ENCODE measurements around the gene CLCN1. TPM values are rescaled to one million over a fixed set of nuclear protein-coding genes. Genes with fewer than 3 reads are reported as not detected.

The CLCN1 gene
- total RNA-seq, 1 donor from 2014 or later: 0.68 TPM

DNA sequence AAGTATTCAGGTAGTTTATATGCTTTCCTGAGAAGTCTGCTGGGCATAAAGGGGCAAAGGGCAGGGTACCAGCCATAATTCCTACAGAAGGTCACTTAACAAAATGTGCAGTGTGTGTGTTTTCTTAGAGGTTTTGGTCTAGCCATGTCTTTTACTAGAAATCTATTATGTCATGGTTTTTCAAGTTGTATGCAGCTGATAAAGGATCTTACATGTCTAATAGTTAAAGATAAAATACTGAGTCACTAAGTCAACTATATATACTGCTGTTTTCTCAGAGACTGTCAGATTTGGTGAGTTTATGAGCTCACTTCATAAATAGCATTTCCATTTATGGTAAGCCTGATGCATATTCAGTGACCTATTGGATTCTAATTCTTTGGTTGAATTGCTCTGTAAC, 20.0 kb upstream of the CLCN1 start:
- no peak for ATAC-seq

GRCh38 chr7:143296686-143297085, 19.2 kb upstream of the CLCN1 start:
- no peak for ATAC-seq

- no peak for ATAC-seq
Observed at GRCh38 chr7:143299346-143299745, 16.6 kb upstream of the CLCN1 start.

GRCh38 chr7:143299840-143300239, 16.1 kb upstream of the CLCN1 start:
- ATAC-seq: peak; percentile 75

DNA sequence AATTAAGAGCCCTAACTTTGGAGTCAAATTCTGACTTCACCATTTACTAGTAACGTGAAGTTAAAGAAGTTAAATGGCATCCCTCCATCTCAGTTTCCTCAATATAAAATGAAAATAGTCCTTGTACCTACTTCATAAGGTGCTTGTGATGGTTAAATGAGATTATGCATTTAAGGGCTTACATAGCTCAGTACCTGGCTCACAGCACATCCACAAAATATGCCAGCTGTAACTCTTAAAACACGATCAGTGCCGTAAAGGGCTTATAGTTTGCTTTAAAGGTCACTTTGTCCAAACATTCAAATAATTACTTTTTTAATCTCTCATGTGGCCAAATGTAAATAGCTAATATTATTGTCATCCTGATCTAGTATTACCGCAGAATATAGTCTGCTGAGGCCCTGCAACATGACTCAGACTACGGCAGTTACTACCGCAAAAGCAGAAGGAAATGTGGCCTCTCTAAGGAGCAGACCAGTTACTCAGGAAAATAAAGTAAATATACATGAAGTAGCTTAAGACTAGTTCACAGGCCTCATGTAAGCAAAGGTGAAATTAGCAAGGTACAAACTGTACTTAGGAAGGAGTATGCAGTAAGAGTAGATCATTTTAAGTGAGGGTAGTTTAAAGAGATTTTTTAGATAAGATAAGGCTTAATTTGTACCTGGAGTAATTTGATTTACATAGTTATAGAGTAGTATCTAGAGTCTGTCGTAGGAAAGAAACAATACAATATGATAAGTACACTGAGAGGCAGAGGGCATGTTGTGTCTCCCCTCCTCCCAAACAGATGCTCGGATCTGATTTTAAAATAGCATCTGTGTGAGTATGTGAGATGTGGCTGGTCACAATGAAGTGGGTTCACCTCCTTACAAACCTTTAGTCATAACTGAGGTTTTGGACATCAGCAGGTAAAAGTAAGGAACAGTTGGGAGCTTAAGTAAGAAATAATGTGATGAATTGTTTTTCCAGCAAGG, 14.7 kb upstream of the CLCN1 start:
- no peak for ATAC-seq

DNA sequence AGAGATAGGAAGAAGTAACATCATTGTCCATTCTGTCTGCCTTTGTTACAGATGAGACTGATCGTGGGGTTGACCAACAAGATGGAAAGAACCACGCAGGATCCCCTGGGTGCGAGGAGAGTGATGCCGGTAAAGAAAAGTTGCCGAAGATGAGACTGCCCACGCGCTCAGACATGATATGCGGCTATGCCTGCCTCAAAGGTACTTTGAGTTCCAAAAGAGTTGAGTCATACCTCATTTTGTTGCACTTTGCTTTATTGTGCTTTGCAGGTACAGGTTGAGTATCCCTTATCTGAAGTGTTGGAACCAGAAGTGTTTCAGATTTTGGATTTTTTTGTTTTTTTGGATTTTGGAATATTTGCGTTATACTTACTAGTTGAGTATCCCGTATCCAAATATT, 12.2 kb upstream of the CLCN1 start:
- peak; percentile 24 for ATAC-seq

- ATAC-seq: no peak
Observed at GRCh38 chr7:143304938-143305337, 11.0 kb upstream of the CLCN1 start.

- ATAC-seq: peak; percentile 77
Observed at GRCh38 chr7:143305423-143306070, 10.4 kb upstream of the CLCN1 start.

DNA sequence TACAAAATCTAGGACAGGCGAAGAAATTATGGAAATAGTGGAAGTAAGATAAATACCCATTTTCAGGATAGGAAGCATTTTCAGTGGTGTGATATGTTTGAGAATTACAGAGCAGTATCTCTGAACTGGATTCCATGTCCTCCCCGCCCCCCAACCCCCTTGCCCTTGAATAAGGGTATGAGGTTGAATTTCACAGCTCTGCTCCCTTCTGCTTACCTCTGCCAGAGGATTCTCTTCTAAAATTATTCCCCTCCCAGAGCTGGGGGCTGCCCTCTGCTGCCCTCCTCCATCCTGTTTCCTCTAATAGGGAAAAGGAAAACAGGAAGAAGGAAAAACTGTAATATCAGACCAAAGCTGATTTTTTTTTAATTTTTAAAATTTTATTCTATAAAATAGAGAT, 7.3 kb upstream of the CLCN1 start:
- ATAC-seq: no peak

GRCh38 chr7:143314127-143314526, 1.8 kb upstream of the CLCN1 start:
- ATAC-seq: no peak

DNA sequence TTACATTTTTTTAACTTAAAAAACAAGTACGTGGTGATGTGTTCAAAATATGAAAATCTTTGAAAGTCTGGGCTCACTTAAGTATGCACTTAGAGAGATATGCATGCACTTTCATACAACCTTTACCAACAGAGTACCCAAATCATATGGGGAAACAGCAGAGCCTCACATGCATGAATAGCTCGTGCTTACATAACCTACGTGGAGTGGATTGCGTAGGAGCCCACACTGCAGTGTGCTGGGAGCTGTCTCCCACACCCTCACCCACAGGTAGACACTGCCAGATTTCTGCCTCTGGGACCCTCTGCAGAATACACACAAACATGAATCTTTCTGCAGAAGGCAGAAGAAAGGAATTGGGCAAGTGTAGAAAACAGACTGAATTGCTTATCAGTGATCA, 581 bp downstream of the CLCN1 start:
- no peak for ATAC-seq

GRCh38 chr7:143318661-143319060, 2.8 kb downstream of the CLCN1 start:
- peak; percentile 93 for ATAC-seq

DNA sequence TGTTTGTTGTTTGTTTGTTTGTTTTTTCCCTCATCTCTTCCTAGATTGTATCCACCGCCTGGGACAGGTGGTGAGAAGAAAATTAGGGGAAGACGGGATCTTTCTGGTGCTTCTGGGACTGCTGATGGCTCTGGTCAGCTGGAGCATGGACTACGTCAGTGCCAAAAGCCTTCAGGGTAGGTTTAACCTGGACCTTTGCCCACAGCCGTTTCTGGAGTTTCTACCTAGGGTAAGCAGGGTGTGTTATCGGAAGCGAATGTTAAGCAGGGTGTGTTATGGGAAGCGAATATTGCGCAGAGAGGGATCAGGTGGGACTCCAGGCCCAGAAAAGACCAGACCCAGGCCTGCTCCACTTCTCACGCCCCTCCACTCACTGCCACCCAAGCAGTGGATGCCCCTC, 4.7 kb downstream of the CLCN1 start:
- no peak for ATAC-seq

DNA sequence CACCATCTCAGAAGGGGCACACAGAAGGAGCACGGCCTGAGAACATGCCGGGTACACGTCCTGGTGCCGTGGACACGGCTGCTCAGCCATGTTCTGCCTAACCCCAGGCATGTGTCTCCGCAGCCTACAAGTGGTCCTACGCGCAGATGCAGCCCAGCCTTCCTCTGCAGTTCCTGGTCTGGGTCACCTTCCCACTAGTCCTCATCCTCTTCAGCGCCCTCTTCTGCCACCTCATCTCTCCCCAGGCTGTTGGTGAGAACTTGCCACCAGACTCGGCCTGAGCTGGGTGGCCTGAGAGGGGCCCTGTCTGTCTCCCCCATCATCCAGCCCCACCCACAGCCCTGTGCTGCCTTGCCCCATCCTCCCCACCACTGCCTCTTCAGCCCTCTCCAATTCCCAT, 5.3 kb downstream of the CLCN1 start:
- no peak for ATAC-seq

GRCh38 chr7:143321734-143322133, 5.8 kb downstream of the CLCN1 start:
- ATAC-seq: peak; percentile 44

DNA sequence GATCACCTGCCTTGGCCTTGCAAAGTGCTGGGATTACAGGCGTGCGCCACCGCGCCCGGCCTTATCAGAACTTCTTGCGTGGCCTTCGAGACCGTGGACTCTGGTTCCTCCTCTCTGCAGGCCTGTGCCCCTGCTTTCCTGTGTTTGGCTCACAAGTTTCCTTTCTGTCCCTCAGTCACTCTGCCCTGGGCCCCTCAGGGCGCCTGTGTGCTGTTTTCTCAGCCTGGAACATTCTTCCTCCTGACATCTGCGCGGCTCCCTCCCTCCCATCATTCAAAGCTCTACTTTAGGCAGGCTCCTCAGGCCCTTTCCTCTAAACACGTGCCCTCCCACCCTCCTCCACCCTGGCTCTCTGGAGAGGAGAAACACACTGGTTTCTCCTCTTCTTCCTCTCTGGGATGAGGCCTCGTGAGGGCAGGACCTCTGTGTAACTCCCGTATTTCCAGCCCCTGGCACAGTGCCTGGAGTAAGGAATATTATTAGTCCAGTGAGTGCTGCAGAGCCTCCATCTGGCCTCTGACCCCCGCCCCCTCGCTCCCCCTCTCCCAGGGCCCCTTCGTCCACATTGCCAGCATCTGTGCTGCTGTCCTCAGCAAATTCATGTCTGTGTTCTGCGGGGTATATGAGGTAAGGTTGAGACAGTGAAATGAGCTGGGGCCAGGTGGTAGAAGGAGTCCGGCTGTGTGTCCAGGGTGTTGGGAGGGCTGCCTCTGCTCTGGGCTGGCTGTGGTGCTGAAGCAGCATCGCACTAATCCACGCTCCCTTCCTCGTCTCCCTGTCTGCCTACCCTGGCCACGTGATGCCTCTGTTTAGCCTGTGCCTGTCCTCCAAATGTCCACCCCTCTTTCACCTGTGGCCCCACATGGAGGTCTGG, 7.1 kb downstream of the CLCN1 start:
- no peak for ATAC-seq

- ATAC-seq: no peak
Observed at GRCh38 chr7:143323653-143324052, 7.7 kb downstream of the CLCN1 start.

DNA sequence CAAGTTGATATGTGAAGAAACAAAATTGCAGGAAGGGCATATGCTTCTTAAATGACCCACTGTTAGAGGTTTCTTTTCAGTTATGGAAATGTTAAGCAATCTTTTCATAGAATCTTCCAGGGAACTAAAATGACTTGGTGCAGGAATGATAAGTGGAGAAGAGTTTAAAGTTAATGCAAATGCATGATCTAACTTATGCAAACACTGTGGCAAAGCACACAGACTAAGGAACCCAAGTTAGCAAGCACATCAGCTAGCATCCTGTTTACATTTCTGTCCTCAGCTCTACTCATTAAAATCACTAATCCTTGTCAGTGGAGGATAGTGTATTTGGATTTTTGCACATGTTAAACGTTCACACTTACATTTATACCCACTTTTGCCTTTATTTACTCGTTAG, 9.3 kb downstream of the CLCN1 start:
- ATAC-seq: no peak

DNA sequence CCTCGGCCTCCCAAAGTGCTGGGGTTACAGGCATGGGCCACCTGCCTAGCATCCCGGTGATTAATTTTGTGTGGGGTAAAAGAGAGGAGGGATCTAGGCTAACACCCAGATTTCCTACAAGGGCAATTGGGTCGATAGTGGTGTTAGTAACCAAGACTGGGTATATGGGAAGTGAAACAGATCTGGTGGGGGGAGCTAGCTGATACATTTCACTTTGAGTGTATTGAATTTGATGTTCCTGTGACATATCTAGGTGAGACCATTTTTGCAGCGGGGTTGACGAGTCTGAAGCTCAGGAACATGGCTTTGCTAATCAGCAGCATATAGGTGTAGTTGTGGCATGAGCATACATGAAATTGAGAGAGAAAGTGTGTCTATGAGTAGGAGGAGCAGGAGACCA, 12.0 kb downstream of the CLCN1 start:
- no peak for ATAC-seq

DNA sequence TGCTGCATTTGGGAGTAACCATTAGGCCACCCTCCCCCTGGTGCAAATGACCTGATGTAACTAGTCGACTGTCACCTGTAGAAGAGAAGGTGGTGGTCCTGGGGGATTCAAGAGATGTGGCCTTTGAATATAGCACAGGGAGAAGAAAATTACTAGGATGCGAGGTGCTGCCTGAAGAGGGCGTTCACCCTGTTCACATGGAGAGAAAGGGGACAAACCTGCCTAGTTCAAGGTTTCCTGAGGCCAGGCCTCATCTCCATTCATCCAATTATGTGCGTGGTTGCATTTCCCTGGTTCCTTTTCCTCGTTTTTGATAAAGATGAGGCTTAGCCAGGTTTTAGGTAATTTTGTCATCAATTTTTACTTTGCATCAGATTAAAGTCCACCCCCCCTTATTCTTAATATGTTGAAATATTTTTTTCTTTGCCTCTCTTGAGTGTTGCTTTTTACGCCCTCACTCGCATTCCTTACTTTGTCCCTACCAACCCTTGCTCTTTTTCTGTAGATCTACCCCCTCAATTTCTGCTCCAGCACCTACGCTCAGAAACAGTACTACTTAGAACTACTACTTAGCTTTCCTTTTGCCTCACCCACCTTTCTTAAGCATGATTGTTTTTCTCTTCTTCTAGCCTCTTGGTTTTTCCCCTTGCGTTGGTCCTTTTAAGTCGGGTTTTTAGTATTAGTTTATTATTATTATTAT, 13.7 kb downstream of the CLCN1 start:
- ATAC-seq: no peak

DNA sequence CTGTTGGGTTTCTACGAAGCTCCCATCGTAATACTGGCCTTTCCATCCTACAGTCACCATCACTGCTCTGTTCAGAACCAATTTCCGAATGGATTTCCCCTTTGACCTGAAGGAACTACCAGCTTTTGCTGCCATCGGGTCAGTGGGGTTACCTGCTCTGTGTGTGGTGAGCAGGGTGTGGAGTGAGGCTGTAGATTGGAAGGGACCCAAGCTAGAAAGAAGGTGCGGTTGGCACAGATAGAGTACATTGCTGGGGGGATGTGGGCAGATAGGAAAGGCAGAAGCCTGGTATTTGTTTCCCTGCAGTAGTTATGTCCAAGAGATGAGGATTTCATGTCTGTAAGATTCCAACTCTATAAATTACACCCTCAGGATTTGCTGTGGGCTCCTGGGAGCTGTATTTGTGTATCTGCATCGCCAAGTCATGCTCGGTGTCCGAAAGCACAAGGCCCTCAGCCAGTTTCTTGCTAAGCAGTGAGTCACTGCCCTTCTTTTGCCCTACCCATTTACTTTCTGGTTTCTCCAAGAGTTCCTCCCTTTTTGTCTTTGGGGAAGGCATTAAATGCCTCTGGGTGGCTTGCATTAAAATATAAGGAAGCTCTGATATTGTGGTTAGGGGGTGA, 15.4 kb downstream of the CLCN1 start:
- peak; percentile 96 for ATAC-seq

DNA sequence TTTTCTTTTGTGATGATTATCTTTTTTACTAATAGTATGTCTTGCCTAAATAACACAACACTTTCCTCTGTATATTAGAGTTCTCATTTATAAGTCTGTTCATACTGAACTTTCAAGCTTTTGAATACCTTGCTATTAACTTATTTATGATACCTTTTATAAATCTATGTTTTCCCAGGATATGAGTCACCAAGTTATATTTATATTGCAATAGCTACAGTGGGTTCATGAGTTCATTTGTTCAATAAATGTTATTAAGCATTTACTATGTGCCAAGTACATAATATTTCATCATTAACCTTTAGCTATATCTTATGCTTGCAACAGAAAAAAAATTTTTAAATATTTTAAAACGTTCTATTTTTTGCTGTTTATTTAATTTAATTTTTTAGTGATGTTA, 18.3 kb downstream of the CLCN1 start:
- ATAC-seq: no peak
